HG03135 (cell line): Measurements from ENCODE around the gene ZNF525.
"Not testable (repeated sequence)": the region's sequence is repeated elsewhere in the genome, so short reads cannot be mapped to it uniquely, and the experiment has no call there.

Experiments
- ATAC-seq: cut with Tn5 transposase; IDR thresholded peaks from one replicate; pipeline ENCODE4 v1.9.1; 2021; ENCODE audit warnings: mild to moderate bottlenecking, moderate library complexity; ENCODE audit not compliant: unreplicated experiment

Gene ZNF525

DNA sequence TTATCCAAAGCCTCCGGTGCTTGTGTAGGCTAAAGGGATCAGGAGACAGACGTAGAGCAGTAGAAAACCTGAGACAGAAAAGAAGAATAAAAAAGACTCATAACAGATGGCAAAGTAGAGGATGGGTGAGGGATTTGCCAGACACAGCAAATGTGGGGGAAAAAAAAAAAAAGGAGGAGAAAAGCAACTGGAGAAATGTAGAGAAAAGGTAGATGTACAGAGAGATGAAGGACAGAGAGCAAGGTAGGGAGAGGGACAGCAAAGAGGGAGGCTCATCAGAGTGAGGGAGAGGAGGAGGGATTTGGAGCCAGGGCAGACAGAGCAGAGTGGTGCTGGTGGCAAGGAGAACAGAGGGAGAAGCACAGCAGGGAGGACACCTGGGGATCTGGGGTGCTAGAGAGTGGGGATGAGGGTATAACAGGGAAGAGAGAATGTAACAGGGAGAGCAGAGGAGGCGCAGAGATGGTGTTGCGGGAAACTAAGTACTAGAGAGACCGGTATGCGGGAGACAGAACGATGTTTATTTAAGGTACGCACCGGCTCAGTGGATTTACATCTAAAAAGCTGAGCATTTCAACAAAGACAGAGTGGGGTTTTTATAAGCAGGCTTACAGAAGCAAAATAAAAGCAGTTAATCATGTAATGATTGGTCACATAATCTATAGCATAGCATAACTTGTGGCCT, 30.5 kb downstream of the ZNF525 start:
- ATAC-seq = not testable (repeated sequence)

DNA sequence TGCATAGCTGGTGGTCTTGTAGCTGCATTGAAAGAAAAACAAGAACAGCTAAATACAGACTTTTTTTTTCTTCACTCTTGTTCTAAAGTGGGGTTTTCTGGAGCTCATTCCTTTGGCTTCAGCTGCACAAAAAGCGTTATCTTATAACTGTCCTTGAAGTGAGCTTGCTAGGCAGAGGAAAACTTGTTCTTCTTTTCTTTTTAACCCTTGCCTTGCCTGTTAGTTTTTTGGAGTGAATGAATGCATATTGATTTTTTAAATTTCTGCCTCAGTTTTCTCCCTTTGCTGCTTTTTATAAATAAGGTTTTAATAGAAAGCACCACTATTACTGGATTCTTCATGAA, 31.0 kb downstream of the ZNF525 start:
- ATAC-seq = no peak

DNA sequence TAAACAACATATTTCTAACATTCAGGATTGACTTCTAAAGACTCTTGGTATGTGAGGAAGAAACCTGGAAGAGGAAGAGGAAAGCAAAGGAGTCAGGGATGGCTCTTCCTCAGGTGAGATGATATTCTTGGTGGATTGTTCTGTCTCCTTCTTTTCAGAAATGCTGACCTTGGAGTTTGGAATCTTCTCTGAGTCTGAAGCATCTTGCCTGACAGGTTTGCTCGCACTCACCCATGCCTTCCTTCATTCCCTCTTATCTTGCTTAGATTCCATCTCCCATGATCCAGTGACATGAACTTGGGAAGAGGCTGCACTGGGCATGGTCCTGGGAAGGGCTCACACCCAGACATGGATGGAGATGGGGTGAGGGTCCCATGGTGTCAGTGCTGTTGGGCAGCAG, 32.4 kb downstream of the ZNF525 start:
- not testable (repeated sequence) for ATAC-seq

DNA sequence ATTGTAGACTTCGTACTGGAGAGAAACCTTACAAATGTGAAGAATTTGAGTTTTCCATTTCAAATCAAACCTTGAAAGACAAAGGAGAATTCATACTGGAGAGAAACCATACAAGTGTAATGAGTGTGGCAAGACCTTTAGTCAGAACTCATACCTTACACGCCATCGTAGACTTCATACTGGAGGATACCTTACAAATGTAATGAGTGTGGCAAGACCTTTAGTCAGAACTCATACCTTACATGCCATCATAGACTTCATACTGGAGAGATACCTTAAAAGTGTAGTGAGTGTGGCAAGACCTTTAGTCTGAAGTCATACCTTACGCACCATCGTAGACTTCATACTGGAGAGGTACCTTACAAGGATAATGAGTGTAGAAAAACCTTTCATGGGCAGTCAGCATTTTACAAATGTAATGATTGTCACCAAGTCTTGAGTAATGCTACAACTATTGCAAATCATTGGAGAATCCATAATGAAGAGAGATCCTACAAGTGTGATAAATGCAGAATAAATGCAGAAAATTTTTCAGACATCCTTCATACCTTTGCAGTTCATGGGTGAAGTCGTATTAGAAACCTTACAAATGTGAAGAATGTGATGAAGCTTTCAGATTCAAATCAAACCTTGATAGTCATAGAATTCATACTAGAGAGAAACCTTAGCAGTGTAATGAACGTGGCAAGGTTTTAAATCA, 44.1 kb downstream of the ZNF525 start:
- ATAC-seq = no peak

DNA sequence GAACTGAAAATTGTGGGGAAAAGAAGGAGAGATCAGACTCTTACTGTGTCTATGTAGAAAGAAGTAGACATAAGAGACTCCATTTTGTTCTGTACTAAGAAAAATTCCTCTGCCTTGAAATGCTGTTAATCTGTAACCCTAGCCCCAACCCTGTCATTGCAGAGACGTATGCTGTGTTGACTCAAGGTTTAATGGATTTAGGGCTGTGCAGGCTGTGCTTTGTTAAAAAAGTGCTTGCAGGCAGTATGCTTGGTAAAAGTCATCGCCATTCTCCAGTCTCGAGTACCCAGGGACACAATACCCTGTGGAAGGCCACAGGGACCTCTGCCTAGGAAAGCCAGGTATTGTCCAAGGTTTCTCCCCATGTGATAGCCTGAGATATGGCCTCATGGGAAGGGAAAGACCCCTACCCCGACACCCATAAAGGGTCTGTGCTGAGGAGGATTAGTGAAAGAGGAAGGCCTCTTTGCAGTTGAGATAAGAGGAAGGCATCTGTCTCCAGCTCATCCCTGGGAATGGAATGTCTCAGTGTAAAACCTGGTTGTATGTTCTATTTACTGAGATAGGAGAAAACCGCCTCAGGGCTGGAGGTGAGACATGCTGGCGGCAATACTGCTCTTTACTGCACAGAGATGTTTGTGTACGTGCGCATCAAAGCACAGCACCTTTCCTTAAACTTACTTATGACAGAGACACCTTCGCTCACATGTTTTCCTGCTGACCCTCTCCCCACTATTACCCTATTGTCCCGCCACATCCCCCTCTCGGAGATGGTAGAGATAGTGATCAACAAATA, 55.2 kb downstream of the ZNF525 start:
- ATAC-seq = not testable (repeated sequence)

DNA sequence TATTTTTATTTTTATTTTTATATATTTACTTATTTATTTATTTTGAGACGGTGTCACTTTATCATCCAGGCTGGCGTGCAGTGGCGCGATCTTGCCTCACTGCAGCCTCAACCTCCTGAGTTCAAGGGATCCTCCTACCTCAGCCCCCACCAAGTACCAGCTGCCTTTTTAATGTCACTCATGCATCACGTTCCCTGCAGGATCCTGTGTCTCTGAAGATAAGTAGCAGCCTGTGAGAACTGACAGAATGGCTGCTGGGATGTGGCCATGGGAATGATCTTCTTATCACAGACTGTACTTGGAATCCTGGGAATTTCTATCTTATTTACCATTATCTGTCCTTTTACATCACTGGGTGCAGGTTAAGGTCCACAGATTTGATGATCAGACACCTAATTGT, 57.0 kb downstream of the ZNF525 start:
- no peak for ATAC-seq

DNA sequence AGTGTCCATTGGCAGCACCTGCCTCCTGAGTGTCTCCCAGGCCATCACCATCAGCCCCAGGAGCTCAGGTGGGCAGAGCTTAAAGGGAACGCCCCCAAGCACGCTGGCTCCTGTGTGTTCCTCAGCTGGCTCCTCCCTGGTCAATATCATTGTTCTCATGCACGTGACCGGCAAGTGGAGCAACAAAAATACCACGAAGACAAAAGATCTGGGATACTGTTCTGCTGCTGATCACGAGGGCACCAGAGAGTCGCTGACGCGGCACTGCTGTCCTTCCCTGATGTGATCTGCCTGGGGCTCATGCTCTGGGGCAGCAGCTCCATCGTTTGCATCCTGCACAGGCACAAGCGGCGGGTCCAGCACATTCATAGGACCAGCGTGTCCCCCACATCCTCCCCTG, 57.6 kb downstream of the ZNF525 start:
- not testable (repeated sequence) for ATAC-seq

DNA sequence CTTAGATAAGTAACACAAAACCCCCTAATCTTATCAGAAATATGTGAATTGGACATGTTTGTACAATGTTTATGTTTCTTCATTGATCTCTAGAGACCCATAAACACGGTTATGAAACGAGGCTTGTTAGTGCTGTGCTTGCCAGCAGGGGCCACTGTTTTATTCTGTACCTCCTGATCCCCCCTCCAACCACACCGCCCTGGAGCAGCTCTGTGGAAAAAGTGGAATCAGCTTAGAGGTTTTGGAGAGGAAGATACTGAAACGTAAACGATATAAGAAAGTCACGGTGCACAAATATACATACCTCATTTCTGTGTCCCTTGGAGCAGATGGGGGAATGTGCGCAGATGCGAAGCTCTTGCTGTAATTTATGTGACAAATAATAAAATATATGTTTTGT, 58.2 kb downstream of the ZNF525 start:
- ATAC-seq = not testable (repeated sequence)

DNA sequence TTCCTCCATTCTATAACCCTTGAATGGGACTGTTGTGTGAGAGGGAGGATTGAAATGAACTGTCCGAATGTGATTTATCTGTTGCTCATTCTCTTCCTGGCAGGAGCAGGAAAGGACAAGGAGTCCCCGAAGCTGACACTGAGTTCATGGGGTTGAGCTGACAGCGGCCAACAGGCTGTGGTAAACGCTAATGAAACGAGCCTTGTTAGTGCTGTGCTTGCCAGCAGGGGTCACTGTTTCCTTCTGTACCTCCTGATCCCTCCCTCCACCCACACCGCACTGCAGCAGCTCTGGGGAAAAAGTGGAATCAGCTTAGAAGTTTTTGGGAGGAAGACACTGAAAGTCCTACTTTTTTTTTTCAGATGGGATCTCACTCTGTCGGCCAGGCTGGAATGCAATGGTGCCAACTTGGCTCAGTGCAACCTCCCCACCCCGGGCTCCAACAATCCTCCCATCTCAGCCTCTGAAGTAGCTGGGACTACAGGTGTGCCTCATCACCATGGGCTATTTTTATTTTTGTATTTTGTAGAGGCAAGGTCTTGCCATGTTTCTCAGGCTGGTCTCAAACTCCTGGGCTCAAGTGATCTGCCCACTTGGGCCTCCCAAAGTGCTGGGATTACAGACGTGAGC, 59.6 kb downstream of the ZNF525 start:
- no peak for ATAC-seq

DNA sequence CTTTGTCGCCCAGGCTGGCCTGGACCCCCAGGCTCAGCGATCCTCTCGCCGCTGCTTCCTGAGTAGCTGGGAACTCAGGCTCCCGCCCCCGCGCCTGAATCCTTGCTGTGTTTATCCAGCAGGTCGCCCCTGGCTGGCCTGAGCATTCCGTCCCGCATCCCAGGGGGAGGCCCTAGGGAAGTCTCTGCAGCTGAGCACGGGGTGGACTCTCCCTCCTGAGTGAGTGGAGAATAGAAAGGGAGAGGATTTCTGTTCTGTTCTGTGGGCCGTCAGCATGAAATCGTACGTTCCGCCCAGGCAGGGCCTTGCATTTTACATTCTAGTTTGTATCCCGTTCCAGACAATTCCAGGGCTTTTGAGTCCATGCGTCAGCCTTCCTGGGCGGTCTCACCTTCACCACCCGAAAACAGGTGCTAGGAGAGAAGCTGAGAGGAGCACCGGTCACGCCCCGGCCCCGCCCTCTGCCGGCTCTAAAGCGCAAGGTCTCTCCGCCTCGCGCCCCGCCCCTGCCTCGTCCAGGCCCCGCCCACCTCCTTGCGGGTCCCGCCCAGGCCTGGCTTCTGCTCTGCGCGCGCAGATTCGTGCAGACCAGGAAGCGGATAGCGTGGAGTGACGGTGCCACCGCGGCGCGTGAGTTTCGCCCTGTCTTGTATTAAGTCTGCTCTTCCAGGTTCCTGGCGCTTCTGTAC, 66.0 kb downstream of the ZNF525 start, which contains the start of gene ZNF761:
Gene ZNF761 (plus strand): TSS at position 586 of the 689 bp plus-strand sequence. CDS start 15,285 bp downstream, outside the sequence.
- peak; percentile 94 for ATAC-seq

DNA sequence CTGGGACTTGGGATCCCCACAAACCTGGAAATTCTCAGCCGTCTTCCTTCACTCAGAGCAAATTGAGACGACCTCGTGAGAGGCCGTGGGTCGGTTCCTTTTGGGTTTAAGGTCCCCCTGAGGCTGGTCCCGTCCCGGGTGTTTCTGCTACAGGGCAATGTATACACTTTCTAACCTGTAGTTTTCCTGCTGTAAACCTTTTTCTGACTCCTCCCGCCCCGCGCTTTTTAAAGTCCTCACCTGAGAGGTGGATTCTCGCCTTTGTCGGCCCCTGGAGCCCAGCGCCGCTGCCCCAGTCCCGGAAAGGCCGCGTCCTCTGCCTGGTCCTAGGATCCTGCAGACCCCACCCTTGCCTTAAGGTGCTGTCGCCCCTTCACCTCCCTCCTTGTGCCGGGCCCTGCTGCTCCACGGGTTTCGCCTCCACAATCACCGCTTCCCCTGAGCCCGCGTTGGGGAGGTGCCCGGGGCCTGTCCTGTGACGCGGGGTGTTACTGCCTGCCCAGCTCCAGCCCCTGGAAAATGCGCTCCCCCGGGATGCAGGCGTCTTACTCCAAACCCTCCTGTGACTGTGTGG, 66.7 kb downstream of the ZNF525 start:
- ATAC-seq = peak; percentile 32
